Measurements from ENCODE around the gene BZW1.

Gene BZW1

GRCh38 chr2:200784215-200784614 lies 27.5 kb upstream of the BZW1 start:
- H3K79me2 ChIP-seq (ENCODE audit: insufficient read depth, low read length), result no peaks in the 10 kb centered on the region
- no peak overlapping the region for H3K4me3 ChIP-seq (ENCODE audit: low read length, poor library complexity, severe bottlenecking)
- H3K9me3 ChIP-seq (ENCODE audit: insufficient read depth, low read depth, low read length), result no peaks in the 10 kb centered on the region
- no peaks in the 10 kb centered on the region for H3F3A ChIP-seq (ENCODE audit: low read depth)
- H3K36me3 ChIP-seq (ENCODE audit: insufficient read depth, low read length), result no peaks in the 10 kb centered on the region
- no peaks in the 10 kb centered on the region for H3K4me1 ChIP-seq (ENCODE audit: insufficient read depth, low read length, poor library complexity, severe bottlenecking)
- TF ChIP-seq CTCF (conservative IDR thresholded peaks at IDR 0.05; ENCODE audit: low read length) (no peak), EZH2phosphoT487 (IDR thresholded peaks at IDR 0.05; ENCODE audit: borderline replicate concordance) (no peak)
- H3K27me3 ChIP-seq (ENCODE audit: insufficient read depth, low read length, poor library complexity, severe bottlenecking), result no peaks in the 10 kb centered on the region
- no peak overlapping the region for H2AFZ ChIP-seq (ENCODE audit: low read length)
- no peak overlapping the region for H3K9ac ChIP-seq (ENCODE audit: low read depth, low read length, poor library complexity, severe bottlenecking)
- H3K4me2 ChIP-seq (ENCODE audit: low read depth, low read length, poor library complexity, severe bottlenecking), result no peak overlapping the region
- H4K20me1 ChIP-seq (ENCODE audit: insufficient read depth, low read length, poor library complexity, severe bottlenecking), result no peaks in the 10 kb centered on the region
- H3K9me2 ChIP-seq (replicated peaks; ENCODE audit: low read depth, low read length), result no peaks in the 10 kb centered on the region

- Histone ChIP-seq H3K27me3 (ENCODE audit: insufficient read depth, low read length, poor library complexity, severe bottlenecking) (no peaks in the 10 kb centered on the region), H3K9me2 (replicated peaks; ENCODE audit: low read depth, low read length) (no peaks in the 10 kb centered on the region), H3K9me3 (ENCODE audit: insufficient read depth, low read depth, low read length) (no peaks in the 10 kb centered on the region), H4K20me1 (ENCODE audit: insufficient read depth, low read length, poor library complexity, severe bottlenecking) (no peaks in the 10 kb centered on the region), H2AFZ (ENCODE audit: low read length) (no peak overlapping the region), H3K9ac (ENCODE audit: low read depth, low read length, poor library complexity, severe bottlenecking) (no peak overlapping the region), H3F3A (ENCODE audit: low read depth) (no peaks in the 10 kb centered on the region), H3K4me1 (ENCODE audit: insufficient read depth, low read length, poor library complexity, severe bottlenecking) (no peaks in the 10 kb centered on the region), H3K36me3 (ENCODE audit: insufficient read depth, low read length) (no peaks in the 10 kb centered on the region), H3K79me2 (ENCODE audit: insufficient read depth, low read length) (no peaks in the 10 kb centered on the region), H3K4me2 (ENCODE audit: low read depth, low read length, poor library complexity, severe bottlenecking) (no peak overlapping the region), H3K4me3 (ENCODE audit: low read length, poor library complexity, severe bottlenecking) (no peak overlapping the region)
- TF ChIP-seq CTCF (conservative IDR thresholded peaks at IDR 0.05; ENCODE audit: low read length) (no peak), EZH2phosphoT487 (IDR thresholded peaks at IDR 0.05; ENCODE audit: borderline replicate concordance) (no peak)
Measured at GRCh38 chr2:200786423-200786822, 25.3 kb upstream of the BZW1 start.

GRCh38 chr2:200786826-200787225 lies 24.9 kb upstream of the BZW1 start:
- Histone ChIP-seq H3K9me2 (replicated peaks; ENCODE audit: low read depth, low read length) (no peaks in the 10 kb centered on the region), H3K9ac (ENCODE audit: low read depth, low read length, poor library complexity, severe bottlenecking) (no peak overlapping the region), H2AFZ (ENCODE audit: low read length) (no peak overlapping the region), H3K79me2 (ENCODE audit: insufficient read depth, low read length) (no peaks in the 10 kb centered on the region), H3K36me3 (ENCODE audit: insufficient read depth, low read length) (no peaks in the 10 kb centered on the region), H3K4me1 (ENCODE audit: insufficient read depth, low read length, poor library complexity, severe bottlenecking) (no peaks in the 10 kb centered on the region), H3K9me3 (ENCODE audit: insufficient read depth, low read depth, low read length) (no peaks in the 10 kb centered on the region), H3K27me3 (ENCODE audit: insufficient read depth, low read length, poor library complexity, severe bottlenecking) (no peaks in the 10 kb centered on the region), H4K20me1 (ENCODE audit: insufficient read depth, low read length, poor library complexity, severe bottlenecking) (no peaks in the 10 kb centered on the region), H3K4me2 (ENCODE audit: low read depth, low read length, poor library complexity, severe bottlenecking) (no peak overlapping the region), H3K4me3 (ENCODE audit: low read length, poor library complexity, severe bottlenecking) (no peak overlapping the region), H3F3A (ENCODE audit: low read depth) (no peaks in the 10 kb centered on the region)
- TF ChIP-seq EZH2phosphoT487 (IDR thresholded peaks at IDR 0.05; ENCODE audit: borderline replicate concordance) (no peak), CTCF (conservative IDR thresholded peaks at IDR 0.05; ENCODE audit: low read length) (no peak)
